ENCODE measurements around the gene CELA2A.
"Not testable (repeated sequence)": the region's sequence is repeated elsewhere in the genome, so short reads cannot be mapped to it uniquely, and the experiment has no call there.

Gene CELA2A

GRCh38 chr1:15459771-15460707 lies 3.5 kb downstream of the CELA2A start:
- no peak for TF ChIP-seq CTCF (IDR thresholded peaks at IDR 0.05; ENCODE audit: control insufficient read depth, extremely low read depth, insufficient read depth)
- DNase-seq (ENCODE audit: low read depth), result no peak
- H3K4me3 ChIP-seq (ENCODE audit: low read depth, low read length), result no peak overlapping the region

- no peak for TF ChIP-seq CTCF (IDR thresholded peaks at IDR 0.05; ENCODE audit: control insufficient read depth, extremely low read depth, insufficient read depth)
- DNase-seq (ENCODE audit: low read depth), result no peak
Measured at GRCh38 chr1:15460708-15461095, 4.2 kb downstream of the CELA2A start.

GRCh38 chr1:15463064-15463800 lies 6.7 kb downstream of the CELA2A start:
- not testable (repeated sequence) for DNase-seq (ENCODE audit: low read depth); H3K4me3 ChIP-seq (ENCODE audit: low read depth, low read length)

More at GRCh38 chr1:15460708-15461095, 4.2 kb downstream of the CELA2A start:
- H3K4me3 ChIP-seq (ENCODE audit: low read depth, low read length), result no peak overlapping the region

- not testable (repeated sequence) for DNase-seq (ENCODE audit: low read depth); H3K4me3 ChIP-seq (ENCODE audit: low read depth, low read length)
Measured at GRCh38 chr1:15463926-15464322, 7.4 kb downstream of the CELA2A start.

- no peak overlapping the region for H3K4me3 ChIP-seq (ENCODE audit: low read depth, low read length)
- DNase-seq (ENCODE audit: low read depth), result no peak
- no peak for TF ChIP-seq CTCF (IDR thresholded peaks at IDR 0.05; ENCODE audit: control insufficient read depth, extremely low read depth, insufficient read depth)
Measured at GRCh38 chr1:15465674-15466073, 9.1 kb downstream of the CELA2A start.

- not testable (repeated sequence) for H3K4me3 ChIP-seq (ENCODE audit: low read depth, low read length); DNase-seq (ENCODE audit: low read depth)
Measured at GRCh38 chr1:15466955-15467625, 10.6 kb downstream of the CELA2A start.

- no peak overlapping the region for H3K4me3 ChIP-seq (ENCODE audit: low read depth, low read length)
- DNase-seq (ENCODE audit: low read depth), result no peak
- no peak for TF ChIP-seq CTCF (IDR thresholded peaks at IDR 0.05; ENCODE audit: control insufficient read depth, extremely low read depth, insufficient read depth)
Measured at GRCh38 chr1:15468145-15468544, 11.6 kb downstream of the CELA2A start.

- H3K4me3 ChIP-seq (ENCODE audit: low read depth, low read length), result no peak overlapping the region
Measured at GRCh38 chr1:15469361-15469760, 12.8 kb downstream of the CELA2A start.

GRCh38 chr1:15469821-15470448 lies 13.4 kb downstream of the CELA2A start:
- H3K4me3 ChIP-seq (ENCODE audit: low read depth, low read length); DNase-seq (ENCODE audit: low read depth): not testable (repeated sequence)

More at GRCh38 chr1:15469361-15469760, 12.8 kb downstream of the CELA2A start:
- no peak for DNase-seq (ENCODE audit: low read depth)
- TF ChIP-seq CTCF (IDR thresholded peaks at IDR 0.05; ENCODE audit: control insufficient read depth, extremely low read depth, insufficient read depth), result no peak

- not testable (repeated sequence) for H3K4me3 ChIP-seq (ENCODE audit: low read depth, low read length); DNase-seq (ENCODE audit: low read depth)
Measured at GRCh38 chr1:15471067-15471466, 14.5 kb downstream of the CELA2A start.

- H3K4me3 ChIP-seq (ENCODE audit: low read depth, low read length); DNase-seq (ENCODE audit: low read depth): not testable (repeated sequence)
Measured at GRCh38 chr1:15471723-15472122, 15.2 kb downstream of the CELA2A start.
